Erythroblast (primary cell): ENCODE results near the gene SHLD1.

ENCODE experiments used
- GATA1 ChIP-seq: IDR thresholded peaks from 2 replicates; pipeline ENCODE4 v1.6.1; 2011; ENCODE audit warnings: low read depth, mild to moderate bottlenecking, control low read depth, low read length, moderate library complexity
- POLR2A ChIP-seq: IDR thresholded peaks from 2 replicates; pipeline ENCODE4 v1.6.1; 2011; ENCODE audit warnings: mild to moderate bottlenecking, low read length

DNA sequence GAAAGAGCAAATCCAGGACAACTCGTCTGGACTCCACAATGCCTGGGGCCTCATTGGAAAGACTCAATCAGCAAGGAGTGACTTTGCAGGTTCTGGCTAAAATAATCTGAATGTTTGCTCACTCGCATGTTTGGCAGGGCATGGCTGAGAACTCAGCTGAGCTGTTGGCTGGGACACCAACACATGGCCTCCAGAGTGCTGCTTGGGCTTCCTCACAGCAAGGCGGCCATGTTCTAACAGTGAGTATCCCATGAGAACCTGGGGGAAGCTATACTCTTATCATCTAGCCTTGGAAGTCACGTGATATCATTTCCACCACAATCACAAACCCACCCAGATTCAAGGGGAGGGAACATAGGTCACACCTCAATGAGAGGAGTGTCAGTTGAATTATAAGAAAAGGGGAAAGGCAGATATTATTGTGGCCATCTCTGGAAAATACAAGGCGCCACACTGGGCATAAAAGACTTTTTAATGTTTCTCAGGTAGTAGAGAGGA, 23.1 kb upstream of the SHLD1 start:
- TF ChIP-seq POLR2A (no peak), GATA1 (no peak)
